Duodenal mucosa (tissue), 2 donors: ENCODE results near the gene BMP2K.

Source experiments
- H3K27ac ChIP-seq: one replicate; pipeline ENCODE4 v1.7.0; 2013; ENCODE audit warnings: low read depth, low read length
- H3K27me3 ChIP-seq, 2 donors: one replicate each; pipeline ENCODE4 v1.7.0; 2013; ENCODE audit warnings: low read length in 2 of 2, control low read depth in 1 of 2; ENCODE audit not compliant: insufficient read depth in 2 of 2, control insufficient read depth in 1 of 2
- H3K36me3 ChIP-seq, 2 donors: one replicate each; pipeline ENCODE4 v1.7.0; 2013; ENCODE audit warnings: low read length in 2 of 2, control low read depth in 1 of 2; ENCODE audit not compliant: insufficient read depth in 2 of 2, control insufficient read depth in 1 of 2
- H3K4me1 ChIP-seq, 2 donors: one replicate each; pipeline ENCODE4 v1.7.0; 2013; ENCODE audit warnings: low read length in 2 of 2, control low read depth in 1 of 2; ENCODE audit not compliant: insufficient read depth in 2 of 2, control insufficient read depth in 1 of 2
- H3K4me3 ChIP-seq, 2 donors: one replicate each; pipeline ENCODE4 v1.7.0; 2013; ENCODE audit warnings: low read length in 2 of 2, low read depth in 1 of 2
- H3K9ac ChIP-seq, 2 donors: one replicate each; pipeline ENCODE4 v1.7.0; 2013; ENCODE audit warnings: low read length in 2 of 2, low read depth in 1 of 2
- H3K9me3 ChIP-seq, 2 donors: one replicate each; pipeline ENCODE4 v1.7.0; 2013; ENCODE audit warnings: low read length in 2 of 2, control low read depth in 1 of 2; ENCODE audit not compliant: control insufficient read depth in 1 of 2

Gene BMP2K

DNA sequence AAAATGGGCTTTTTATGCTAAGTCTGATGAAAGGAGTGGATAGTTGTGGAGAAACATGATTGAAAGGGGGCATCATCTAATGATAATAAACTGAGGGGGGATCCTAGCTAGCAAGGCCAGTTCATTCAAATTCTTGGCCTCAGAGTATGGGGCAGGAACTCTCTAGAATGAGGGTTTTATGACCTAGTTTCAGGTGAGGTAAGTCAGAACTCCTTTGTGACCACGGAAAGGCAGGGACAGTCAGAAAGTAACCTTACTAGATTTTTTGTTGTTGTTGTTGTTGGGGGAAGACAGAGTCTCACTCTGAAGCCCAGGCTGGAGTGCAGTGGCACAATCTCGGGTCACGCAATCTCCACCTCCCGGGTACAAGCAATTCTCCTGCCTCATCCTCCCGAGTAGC, 164.6 kb downstream of the BMP2K start:
- Histone ChIP-seq H3K4me3 (no peak overlapping the region), H3K27ac (no peak overlapping the region), H3K9me3 (no peaks in the 10 kb centered on the region), H3K36me3 (no peaks in the 10 kb centered on the region), H3K27me3 (no peaks in the 10 kb centered on the region), H3K4me1 (peaks cover 12 to 14% of the 10 kb centered on the region in 2 donors), H3K9ac (no peak overlapping the region)

DNA sequence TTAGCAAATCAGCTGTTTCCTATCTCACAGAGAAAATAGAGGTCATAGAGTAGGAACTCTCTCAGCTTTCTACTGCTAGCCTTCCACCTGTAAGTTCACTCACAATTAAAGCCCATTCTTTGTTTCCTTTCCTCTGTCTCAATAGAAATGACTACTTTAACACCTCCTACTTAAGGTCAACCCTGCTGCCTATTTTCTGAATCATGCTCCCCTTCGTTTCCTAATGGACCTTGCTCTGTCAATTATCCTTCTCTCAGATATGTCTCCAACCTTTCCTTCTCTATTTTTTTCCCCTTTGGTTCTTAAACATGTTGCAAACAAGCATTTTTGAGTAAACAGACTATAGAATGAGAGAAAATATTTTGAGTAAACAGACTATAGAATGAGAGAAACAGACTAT, 168.2 kb downstream of the BMP2K start:
- peaks cover 3 to 5% of the 10 kb centered on the region in 2 donors for H3K4me1 ChIP-seq
- H3K4me3 ChIP-seq = no peak overlapping the region
- no peak overlapping the region for H3K9ac ChIP-seq
- no peak overlapping the region for H3K27ac ChIP-seq
- H3K9me3 ChIP-seq = no peaks in the 10 kb centered on the region
- H3K36me3 ChIP-seq = no peaks in the 10 kb centered on the region
- no peaks in the 10 kb centered on the region for H3K27me3 ChIP-seq

DNA sequence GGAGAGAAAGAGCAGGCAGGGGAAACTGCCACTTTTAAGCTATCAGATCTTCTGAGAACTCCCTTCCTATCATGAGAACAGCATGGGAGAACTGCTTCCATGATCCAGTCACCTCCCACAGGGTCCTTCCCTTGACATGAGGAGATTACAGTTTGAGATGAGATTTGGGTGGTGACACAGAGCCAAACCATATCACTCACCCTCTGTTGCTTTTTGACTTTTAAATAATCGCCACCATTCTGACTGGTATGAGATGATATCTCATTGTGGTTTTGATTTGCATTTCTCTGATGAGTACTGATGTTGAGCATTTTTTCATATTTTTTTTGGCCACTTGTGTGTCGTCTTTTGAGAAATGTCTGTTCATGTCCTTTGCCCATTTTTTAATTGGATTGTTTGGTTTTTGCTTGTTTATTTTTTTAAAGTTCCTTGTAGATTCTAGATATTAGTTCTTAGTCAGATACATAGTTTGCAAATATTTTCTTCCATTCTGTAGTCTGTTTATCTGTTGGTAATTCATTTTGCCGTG, 169.6 kb downstream of the BMP2K start:
- Histone ChIP-seq H3K4me1 (peaks cover 0 to 2% of the 10 kb centered on the region in 2 donors), H3K9me3 (no peaks in the 10 kb centered on the region), H3K4me3 (no peak overlapping the region), H3K27me3 (no peaks in the 10 kb centered on the region), H3K36me3 (no peaks in the 10 kb centered on the region), H3K27ac (no peak overlapping the region), H3K9ac (no peak overlapping the region)

DNA sequence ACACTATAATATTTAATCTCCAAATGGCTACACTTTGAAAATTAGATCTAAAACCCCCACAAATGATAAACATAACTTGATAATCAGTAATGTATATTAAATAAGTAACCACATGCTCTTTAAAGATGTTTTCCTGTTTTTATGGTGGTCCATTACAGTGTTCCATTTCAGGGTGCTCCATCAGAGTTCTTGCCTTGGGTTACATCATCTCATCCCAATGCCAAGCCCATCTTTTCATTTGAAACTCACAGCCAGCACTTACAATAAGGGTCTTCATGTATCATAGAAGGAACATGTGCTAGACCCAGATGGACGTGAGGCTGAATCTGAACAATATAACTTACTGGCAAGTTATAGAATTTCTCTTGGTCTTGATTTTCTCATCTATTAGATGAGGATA, 173.6 kb downstream of the BMP2K start:
- no peaks in the 10 kb centered on the region for H3K4me1 ChIP-seq

DNA sequence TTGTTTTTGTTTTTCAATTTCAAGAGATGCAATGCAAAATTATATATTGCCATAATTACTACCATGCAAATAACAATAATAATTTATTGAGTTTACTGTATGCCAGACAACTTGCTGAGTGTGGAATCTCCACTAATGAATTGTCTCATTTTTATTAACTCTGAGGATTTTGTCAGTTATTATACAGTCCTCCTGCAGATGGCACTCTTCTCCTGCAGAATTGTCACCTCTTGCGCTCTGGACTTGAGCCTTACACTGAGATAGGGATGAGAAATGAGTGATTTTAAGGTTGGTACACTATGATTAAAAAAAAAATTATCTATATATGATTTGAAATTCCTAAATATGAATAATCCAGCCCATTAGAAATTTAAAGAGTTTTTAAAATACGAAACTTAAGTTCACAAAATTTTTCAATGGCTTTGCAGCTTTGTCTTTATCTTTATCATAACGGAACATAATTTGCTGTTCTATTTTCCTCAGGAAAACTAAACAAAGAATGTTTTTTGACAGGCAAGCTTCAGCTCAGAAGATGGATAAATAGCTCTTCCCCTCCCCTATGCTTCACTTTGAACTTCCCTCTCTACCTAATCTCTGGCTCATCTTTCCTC, 175.8 kb downstream of the BMP2K start:
- no peaks in the 10 kb centered on the region for H3K36me3 ChIP-seq
- H3K9ac ChIP-seq = no peak overlapping the region
- no peak overlapping the region for H3K27ac ChIP-seq
- no peaks in the 10 kb centered on the region for H3K9me3 ChIP-seq
- no peaks in the 10 kb centered on the region for H3K27me3 ChIP-seq
- no peak overlapping the region for H3K4me3 ChIP-seq
- H3K4me1 ChIP-seq = no peaks in the 10 kb centered on the region

More for the DNA sequence above, 173.6 kb downstream of the BMP2K start:
- H3K27me3 ChIP-seq = no peaks in the 10 kb centered on the region
- no peak overlapping the region for H3K27ac ChIP-seq
- H3K4me3 ChIP-seq = no peak overlapping the region
- no peak overlapping the region for H3K9ac ChIP-seq
- H3K9me3 ChIP-seq = no peaks in the 10 kb centered on the region
- no peaks in the 10 kb centered on the region for H3K36me3 ChIP-seq

DNA sequence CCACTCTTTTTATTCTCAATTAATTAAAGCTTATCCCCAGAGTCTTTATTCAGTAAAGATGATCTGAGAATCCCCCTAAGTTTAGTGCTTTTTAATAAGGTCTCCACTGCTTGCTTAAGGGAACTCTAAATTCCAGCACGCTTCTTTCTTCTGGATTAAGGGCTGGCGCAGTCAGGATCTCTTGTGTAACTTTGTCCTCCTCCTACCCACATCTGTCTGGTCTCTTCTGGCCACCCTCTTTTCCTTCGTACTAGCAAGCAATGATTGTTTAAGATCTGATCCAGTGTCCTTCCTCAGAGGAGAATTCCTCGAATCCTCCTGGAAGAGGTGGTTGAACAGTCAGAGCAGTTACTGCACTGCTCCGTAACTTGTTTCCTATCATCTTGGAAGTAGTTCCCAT, 177.1 kb downstream of the BMP2K start:
- Histone ChIP-seq H3K4me1 (no peaks in the 10 kb centered on the region), H3K27ac (no peak overlapping the region), H3K4me3 (no peak overlapping the region)

DNA sequence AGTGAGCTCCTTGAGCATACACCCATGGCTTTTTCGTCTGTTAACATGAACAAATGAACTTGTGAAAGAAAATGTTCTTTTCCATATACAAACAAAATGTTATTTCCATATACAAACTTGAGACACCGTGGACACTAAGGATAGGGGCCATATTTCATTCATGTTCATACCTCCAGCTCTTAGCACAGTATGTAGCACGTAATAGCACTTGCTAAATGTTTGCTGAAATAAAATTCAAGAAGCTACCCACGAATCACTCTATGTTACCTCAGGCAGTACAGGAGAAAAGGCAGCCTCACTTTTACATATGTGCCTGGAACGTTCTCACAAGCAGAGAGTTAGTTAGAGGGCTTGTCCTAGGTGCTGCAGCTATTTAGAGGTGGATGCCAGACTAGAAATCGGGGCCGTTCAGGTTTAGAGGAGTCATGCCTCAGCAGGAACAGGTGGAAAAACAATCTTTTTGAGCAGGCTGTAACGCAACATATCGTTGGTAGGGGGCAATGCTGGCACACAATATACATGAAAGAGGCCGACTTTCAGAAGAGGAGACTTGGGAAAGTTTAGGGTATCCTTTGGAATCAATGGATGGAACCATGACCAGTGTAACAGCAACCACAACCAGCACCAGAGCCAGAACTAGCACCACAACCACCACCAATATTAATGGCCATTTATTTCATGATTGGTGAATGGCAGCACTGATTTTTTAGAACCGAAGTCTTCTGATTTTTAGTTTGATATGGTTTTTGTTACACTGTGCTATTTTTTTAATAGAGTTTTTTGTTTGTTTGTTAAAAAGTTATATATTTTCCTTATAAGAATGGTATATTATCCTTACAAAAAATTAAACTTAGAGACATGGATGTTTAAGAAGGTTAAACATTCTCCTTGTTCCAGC, 177.9 kb downstream of the BMP2K start:
- no peak overlapping the region for H3K27ac ChIP-seq
- H3K4me1 ChIP-seq = no peaks in the 10 kb centered on the region
- H3K36me3 ChIP-seq = no peaks in the 10 kb centered on the region
- H3K9ac ChIP-seq = no peak overlapping the region
- no peaks in the 10 kb centered on the region for H3K9me3 ChIP-seq
- H3K27me3 ChIP-seq = no peaks in the 10 kb centered on the region
- H3K4me3 ChIP-seq = no peak overlapping the region

More for the DNA sequence above, 177.1 kb downstream of the BMP2K start:
- Histone ChIP-seq H3K9ac (no peak overlapping the region), H3K27me3 (no peaks in the 10 kb centered on the region), H3K36me3 (no peaks in the 10 kb centered on the region), H3K9me3 (no peaks in the 10 kb centered on the region)

DNA sequence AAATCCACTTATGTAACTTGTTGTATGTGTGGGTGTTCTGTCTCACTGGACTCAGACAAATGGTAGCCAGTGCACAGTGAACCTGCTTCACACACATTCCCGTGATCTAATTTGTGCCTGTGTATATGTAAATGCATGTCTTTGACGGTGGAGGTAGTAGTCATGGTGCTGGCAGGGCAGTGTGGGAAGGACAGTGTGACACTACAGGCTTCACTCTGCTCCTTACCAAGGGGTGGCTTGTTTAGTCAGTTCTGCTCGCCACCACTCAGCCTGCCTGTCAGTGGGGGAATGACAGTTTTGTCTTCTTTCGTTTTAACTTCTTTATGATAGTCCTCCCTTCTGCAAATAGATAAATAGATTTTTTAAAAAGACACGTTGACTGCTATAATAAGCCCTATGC, 180.8 kb downstream of the BMP2K start:
- H3K27ac ChIP-seq = no peak overlapping the region
- H3K27me3 ChIP-seq = no peaks in the 10 kb centered on the region
- H3K36me3 ChIP-seq = no peaks in the 10 kb centered on the region
- H3K4me3 ChIP-seq = no peak overlapping the region
- H3K9ac ChIP-seq = no peak overlapping the region
- H3K9me3 ChIP-seq = no peaks in the 10 kb centered on the region
- H3K4me1 ChIP-seq = no peaks in the 10 kb centered on the region

DNA sequence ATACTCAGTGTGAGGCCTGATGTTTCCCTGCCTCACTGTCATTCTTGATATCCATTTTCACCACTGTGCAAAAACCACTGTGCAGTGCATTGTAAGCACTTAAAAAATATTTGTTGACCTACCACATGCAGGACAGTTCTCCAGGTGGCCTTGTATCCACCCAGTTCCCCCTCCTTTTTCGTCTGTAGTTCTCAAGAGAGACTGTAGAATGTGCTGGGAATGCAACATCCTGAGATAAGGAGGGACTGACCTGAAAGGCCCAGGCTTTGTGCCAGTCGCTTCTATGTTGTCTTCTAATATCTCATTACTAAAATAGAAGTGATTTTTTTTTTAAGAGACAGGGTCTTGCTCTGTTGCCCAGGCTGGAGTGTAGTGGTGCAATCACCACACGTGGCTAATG, 184.8 kb downstream of the BMP2K start:
- no peak overlapping the region for H3K9ac ChIP-seq
- no peak overlapping the region for H3K27ac ChIP-seq
- no peaks in the 10 kb centered on the region for H3K4me1 ChIP-seq
- H3K4me3 ChIP-seq = no peak overlapping the region
- no peaks in the 10 kb centered on the region for H3K9me3 ChIP-seq
- no peaks in the 10 kb centered on the region for H3K36me3 ChIP-seq
- no peaks in the 10 kb centered on the region for H3K27me3 ChIP-seq
